Tibial nerve (tissue), 4 donors: ENCODE measurements around the gene LRBA. TPM values are rescaled to one million over a fixed set of nuclear protein-coding genes. Genes with fewer than 3 reads are reported as not detected.
"Not testable (repeated sequence)": the region's sequence is repeated elsewhere in the genome, so short reads cannot be mapped to it uniquely, and the experiment has no call there.

ENCODE experiments used
- DNase-seq, 2 donors: peaks; one replicate each; pipeline ENCODE4 v3.0.0-alpha.2; 2019; ENCODE audit warnings: low spot score in 2 of 2
- H3K27ac ChIP-seq, 4 donors: fragments of 200-600 bp; sonication (generic) in 3 of 4; one replicate each; pipeline ENCODE4 v1.5.1; 2017 to 2019; ENCODE audit warnings: mild to moderate bottlenecking in 1 of 4
- H3K27me3 ChIP-seq, 2 donors: fragments of 200-600 bp; sonication (generic) in 1 of 2; one replicate each; pipeline versions ENCODE4 v1.5.1 to v1.6.0; 2017 to 2019
- H3K36me3 ChIP-seq, 3 donors: fragments of 200-600 bp; sonication (generic); one replicate each; pipeline ENCODE4 v1.5.1; 2018 to 2019
- H3K4me1 ChIP-seq, 4 donors: fragments of 200-600 bp; sonication (generic) in 3 of 4; one replicate each; pipeline ENCODE4 v1.5.1; 2017 to 2019
- H3K4me3 ChIP-seq, 4 donors: fragments of 200-600 bp; sonication (generic) in 3 of 4; one replicate each; pipeline ENCODE4 v1.5.1; 2017 to 2019; ENCODE audit warnings: mild to moderate bottlenecking in 1 of 4, moderate library complexity in 1 of 4
- H3K9me3 ChIP-seq, 4 donors: fragments of 200-600 bp; sonication (generic) in 3 of 4; one replicate each; pipeline ENCODE4 v1.5.1; 2017 to 2019
- CTCF ChIP-seq, 5 experiments: fragments of 200-600 bp in 3 of 5; fragments of 450-650 bp in 2 of 5; sonication (generic) in 3 of 5; IDR thresholded peaks; one replicate each; pipeline ENCODE4 v1.5.1; 2016 to 2019; ENCODE audit warnings: antibody characterized with exemption in 5 of 5, mild to moderate bottlenecking in 3 of 5, moderate library complexity in 2 of 5
- EP300 ChIP-seq, 2 donors: sonication (generic); formaldehyde crosslinking; IDR thresholded peaks; one replicate each; pipeline ENCODE4 v1.6.1; 2017; ENCODE audit warnings: antibody characterized with exemption in 2 of 2, mild to moderate bottlenecking in 1 of 2
- POLR2A ChIP-seq, 2 donors: fragments of 450-650 bp; IDR thresholded peaks; one replicate each; pipeline ENCODE4 v1.6.1; 2017; ENCODE audit warnings: antibody characterized with exemption in 2 of 2, mild to moderate bottlenecking in 2 of 2, moderate library complexity in 2 of 2
- WGBS, 2 donors: methylation state at CpG; one replicate each; pipeline ENCODE4 v1.1.5; 2018; 5-methylcytosine and 5-hydroxymethylcytosine counted together
- total RNA-seq, 4 donors: library from RNA; depleted of rRNA; stranded (reverse); fragments of >200 nt; gene quantifications; one replicate each; pipeline ENCODE4 v1.1.0, GENCODE V29; 2016

The LRBA gene
- total RNA-seq, 4 donors from 2014 or later, result 35.4 to 43.1 (median 38.0) TPM

- H3K4me1 ChIP-seq, result peaks cover 0 to 7% (median 0%) of the 10 kb centered on the region in 4 donors
- no peak for DNase-seq
- no peak overlapping the region for H3K27ac ChIP-seq
- no peak overlapping the region for H3K4me3 ChIP-seq
- H3K27me3 ChIP-seq, result no peaks in the 10 kb centered on the region
- H3K36me3 ChIP-seq, result peaks cover 0 to 12% (median 0%) of the 10 kb centered on the region in 3 donors
- no peak for TF ChIP-seq EP300 (IDR thresholded peaks at IDR 0.05)
- H3K9me3 ChIP-seq, result peaks cover 0 to 13% (median 0%) of the 10 kb centered on the region in 4 donors
Measured at GRCh38 chr4:150390531-150390910, 624.6 kb downstream of the LRBA start.

GRCh38 chr4:150389896-150390530 is 625.1 kb downstream of the LRBA start:
- Histone ChIP-seq H3K27me3 (no peaks in the 10 kb centered on the region), H3K4me3 (no peak overlapping the region), H3K4me1 (peaks cover 0 to 11% (median 0%) of the 10 kb centered on the region in 4 donors), H3K36me3 (peaks cover 0 to 12% (median 0%) of the 10 kb centered on the region in 3 donors), H3K9me3 (peaks cover 0 to 13% (median 0%) of the 10 kb centered on the region in 4 donors), H3K27ac (no peak overlapping the region)
- TF ChIP-seq POLR2A (IDR thresholded peaks at IDR 0.05) (no peak), CTCF (IDR thresholded peaks at IDR 0.05) (no peak), EP300 (IDR thresholded peaks at IDR 0.05) (no peak)
- DNase-seq, result no peak
- WGBS, 2 donors, result 70 to 76% methylated on average over 2 of the region's 2 CpGs

- no peaks in the 10 kb centered on the region for H3K27me3 ChIP-seq
- H3K36me3 ChIP-seq, result peaks cover 0 to 6% (median 0%) of the 10 kb centered on the region in 3 donors
- DNase-seq, result peak in 1 of 2 donors; percentile 10
- peaks cover 0 to 7% (median 0%) of the 10 kb centered on the region in 4 donors for H3K9me3 ChIP-seq
- WGBS, 2 donors, result 91 to 96% methylated on average over 4 of the region's 4 CpGs
- H3K27ac ChIP-seq, result no peak overlapping the region
- H3K4me3 ChIP-seq, result no peak overlapping the region
- TF ChIP-seq POLR2A (IDR thresholded peaks at IDR 0.05) (no peak), EP300 (IDR thresholded peaks at IDR 0.05) (no peak), CTCF (IDR thresholded peaks at IDR 0.05) (no peak)
- H3K4me1 ChIP-seq, result peaks cover 0 to 11% (median 0%) of the 10 kb centered on the region in 4 donors
Measured at GRCh38 chr4:150387981-150388380, 627.1 kb downstream of the LRBA start.

GRCh38 chr4:150386415-150386814 is 628.7 kb downstream of the LRBA start:
- not testable (repeated sequence) for H3K36me3 ChIP-seq, H3K9me3 ChIP-seq, H3K27ac ChIP-seq, H3K27me3 ChIP-seq, H3K4me3 ChIP-seq, DNase-seq
- WGBS, 2 donors, result 95 to 96% methylated on average over 2 of the region's 2 CpGs
- peaks cover 0 to 11% (median 0%) of the 10 kb centered on the region in 4 donors for H3K4me1 ChIP-seq

GRCh38 chr4:150385606-150386005 is 629.5 kb downstream of the LRBA start:
- 22 to 23% methylated on average over 2 of the region's 2 CpGs for WGBS, 2 donors
- TF ChIP-seq EP300 (IDR thresholded peaks at IDR 0.05), result peak in 1 of 2 donors; percentile 75
- no peak for TF ChIP-seq CTCF (IDR thresholded peaks at IDR 0.05)
- no peak for TF ChIP-seq POLR2A (IDR thresholded peaks at IDR 0.05)
- no peaks in the 10 kb centered on the region for H3K9me3 ChIP-seq
- H3K27ac ChIP-seq, result no peak overlapping the region
- peaks cover 0 to 11% (median 0%) of the 10 kb centered on the region in 4 donors for H3K4me1 ChIP-seq
- no peaks in the 10 kb centered on the region for H3K27me3 ChIP-seq
- peak; percentile 17 to 60 for DNase-seq
- no peaks in the 10 kb centered on the region for H3K36me3 ChIP-seq
- H3K4me3 ChIP-seq, result no peak overlapping the region

- Histone ChIP-seq H3K4me1 (peaks cover 0 to 11% (median 0%) of the 10 kb centered on the region in 4 donors), H3K27me3 (no peaks in the 10 kb centered on the region), H3K27ac (no peak overlapping the region), H3K36me3 (no peaks in the 10 kb centered on the region), H3K4me3 (no peak overlapping the region), H3K9me3 (no peaks in the 10 kb centered on the region)
- no peak for DNase-seq
- 88 to 92% methylated on average over 4 of the region's 4 CpGs for WGBS, 2 donors
- TF ChIP-seq POLR2A (IDR thresholded peaks at IDR 0.05), result no peak
- no peak for TF ChIP-seq EP300 (IDR thresholded peaks at IDR 0.05)
- TF ChIP-seq CTCF (IDR thresholded peaks at IDR 0.05), result no peak
Measured at GRCh38 chr4:150384249-150384648, 630.8 kb downstream of the LRBA start.
